MM.1S (cell line): Measurements from ENCODE around the gene MICAL2.

Experiments
- DNase-seq: peaks from one replicate; pipeline ENCODE4 v3.0.0-alpha.2; 2015
- H2AFZ ChIP-seq: fragments of 300-600 bp; sonication (generic); 2 replicates; pipeline ENCODE4 v1.6.0; 2016; ENCODE audit warnings: antibody characterized with exemption, low read length
- H3F3A ChIP-seq: fragments of 300-600 bp; sonication (generic); 2 replicates; pipeline ENCODE4 v1.6.1; 2016; ENCODE audit warnings: mild to moderate bottlenecking, antibody characterized with exemption, low read length, moderate library complexity, mixed read lengths; ENCODE audit not compliant: insufficient read depth
- H3K27ac ChIP-seq: fragments of 300-600 bp; sonication (generic); 2 replicates; pipeline ENCODE4 v1.5.1; 2016; ENCODE audit warnings: mild to moderate bottlenecking, low read length
- H3K27me3 ChIP-seq: fragments of 300-600 bp; sonication (generic); replicated peaks from 2 replicates; pipeline ENCODE4 v1.6.0; 2016; ENCODE audit warnings: low read length; ENCODE audit not compliant: insufficient read depth
- H3K36me3 ChIP-seq: fragments of 300-600 bp; sonication (generic); replicated peaks from 2 replicates; pipeline ENCODE4 v1.6.1; 2016; ENCODE audit warnings: mild to moderate bottlenecking, low read length, mixed read lengths; ENCODE audit not compliant: insufficient read depth
- H3K4me1 ChIP-seq: fragments of 300-600 bp; sonication (generic); 2 replicates; pipeline ENCODE4 v1.6.1; 2016; ENCODE audit warnings: low read length, mixed read lengths
- H3K4me2 ChIP-seq: fragments of 300-600 bp; sonication (generic); 2 replicates; pipeline ENCODE4 v1.6.0; 2016; ENCODE audit warnings: low read depth, low read length
- H3K4me3 ChIP-seq: fragments of 300-600 bp; sonication (generic); 2 replicates; pipeline ENCODE4 v1.5.1; 2016; ENCODE audit warnings: low read length, mixed read lengths
- H3K79me2 ChIP-seq: fragments of 300-600 bp; sonication (generic); 2 replicates; pipeline ENCODE4 v1.6.1; 2016; ENCODE audit warnings: mixed run types, low read length, mixed read lengths
- H3K9ac ChIP-seq: fragments of 300-600 bp; sonication (generic); 2 replicates; pipeline ENCODE4 v1.6.1; 2016; ENCODE audit warnings: low read length, mixed read lengths
- H3K9me2 ChIP-seq: fragments of 300-600 bp; sonication (generic); replicated peaks from 2 replicates; pipeline ENCODE4 v1.6.1; 2016; ENCODE audit warnings: mild to moderate bottlenecking, low read length, mixed read lengths; ENCODE audit not compliant: insufficient read depth
- H3K9me3 ChIP-seq: fragments of 300-600 bp; sonication (generic); replicated peaks from 2 replicates; pipeline ENCODE4 v1.6.1; 2016; ENCODE audit warnings: mild to moderate bottlenecking, low read length, mixed read lengths; ENCODE audit not compliant: insufficient read depth
- H4K20me1 ChIP-seq: fragments of 300-600 bp; sonication (generic); 2 replicates; pipeline ENCODE4 v1.6.1; 2016; ENCODE audit warnings: mild to moderate bottlenecking, low read length, moderate library complexity, mixed read lengths; ENCODE audit not compliant: insufficient read depth
- EZH2 ChIP-seq: fragments of 300-600 bp; sonication (generic); optimal IDR thresholded peaks from 2 replicates; pipeline ENCODE3; 2017; ENCODE audit warnings: low read depth, mild to moderate bottlenecking, antibody characterized with exemption, low read length, mixed read lengths
- EZH2phosphoT487 ChIP-seq: fragments of 300-600 bp; sonication (generic); IDR thresholded peaks from 2 replicates; pipeline ENCODE4 v1.6.1; 2018; ENCODE audit warnings: antibody characterized with exemption, low read length
- TF ChIP-seq, protein P1 (sequence below): fragments of 300-600 bp; sonication (generic); IDR thresholded peaks from 2 replicates; pipeline ENCODE4 v1.5.1; 2016; ENCODE audit warnings: antibody characterized with exemption, low read length, mixed read lengths

Gene MICAL2

DNA sequence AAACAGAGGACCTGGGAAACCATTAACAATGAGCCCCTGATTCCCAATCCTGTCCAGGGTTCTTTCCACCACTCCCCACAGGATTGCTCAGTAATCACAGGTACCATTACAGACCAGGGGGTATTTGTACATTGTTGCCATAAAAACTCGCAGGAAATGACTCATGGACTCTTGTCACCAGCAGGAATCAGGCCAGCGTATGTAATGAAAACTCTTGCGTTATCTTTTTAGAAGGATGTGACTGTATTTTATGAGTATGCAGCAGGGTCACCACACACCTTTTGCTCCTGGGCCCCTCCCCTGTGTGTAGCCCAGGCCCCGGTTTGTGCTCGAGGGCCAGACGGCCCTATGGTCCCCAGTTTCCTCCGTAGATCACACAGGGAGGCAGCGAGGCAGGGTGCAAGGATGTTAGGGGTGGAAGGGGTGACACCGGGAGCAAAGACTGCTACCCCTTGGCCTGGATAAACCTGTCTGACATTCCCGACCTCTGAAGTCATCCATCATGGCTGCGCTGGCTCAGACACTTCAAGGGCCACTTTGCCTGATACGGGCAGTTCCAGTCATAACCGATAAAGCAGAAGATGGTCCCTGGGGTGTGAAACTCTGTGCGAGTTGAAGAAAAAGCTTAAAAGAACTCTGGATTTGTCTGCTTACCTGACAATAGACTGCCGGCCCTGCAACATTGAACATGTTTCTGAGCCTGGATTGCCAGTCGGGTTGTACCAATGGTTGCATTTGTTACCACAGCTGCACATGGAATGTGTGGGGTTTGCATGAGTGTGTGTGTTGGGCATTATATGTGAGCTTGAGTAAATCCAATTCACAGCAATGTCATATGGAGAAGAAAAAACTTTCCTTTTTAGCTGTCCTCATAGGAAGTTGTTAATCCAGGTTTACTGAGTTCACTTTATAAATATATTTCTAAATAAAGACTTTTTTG is 56.9 kb downstream of the MICAL2 start:
- Histone ChIP-seq H3K4me3 (no peak overlapping the region), H2AFZ (no peak overlapping the region), H3K9me2 (no peaks in the 10 kb centered on the region), H3K36me3 (no peaks in the 10 kb centered on the region), H3K4me1 (peaks cover 12% of the 10 kb centered on the region), H3K9me3 (no peaks in the 10 kb centered on the region), H4K20me1 (no peaks in the 10 kb centered on the region), H3K4me2 (no peak overlapping the region), H3K27me3 (no peaks in the 10 kb centered on the region), H3K9ac (no peak overlapping the region), H3K27ac (no peak overlapping the region), H3F3A (no peaks in the 10 kb centered on the region), H3K79me2 (no peaks in the 10 kb centered on the region)
- TF ChIP-seq, protein P1, sequence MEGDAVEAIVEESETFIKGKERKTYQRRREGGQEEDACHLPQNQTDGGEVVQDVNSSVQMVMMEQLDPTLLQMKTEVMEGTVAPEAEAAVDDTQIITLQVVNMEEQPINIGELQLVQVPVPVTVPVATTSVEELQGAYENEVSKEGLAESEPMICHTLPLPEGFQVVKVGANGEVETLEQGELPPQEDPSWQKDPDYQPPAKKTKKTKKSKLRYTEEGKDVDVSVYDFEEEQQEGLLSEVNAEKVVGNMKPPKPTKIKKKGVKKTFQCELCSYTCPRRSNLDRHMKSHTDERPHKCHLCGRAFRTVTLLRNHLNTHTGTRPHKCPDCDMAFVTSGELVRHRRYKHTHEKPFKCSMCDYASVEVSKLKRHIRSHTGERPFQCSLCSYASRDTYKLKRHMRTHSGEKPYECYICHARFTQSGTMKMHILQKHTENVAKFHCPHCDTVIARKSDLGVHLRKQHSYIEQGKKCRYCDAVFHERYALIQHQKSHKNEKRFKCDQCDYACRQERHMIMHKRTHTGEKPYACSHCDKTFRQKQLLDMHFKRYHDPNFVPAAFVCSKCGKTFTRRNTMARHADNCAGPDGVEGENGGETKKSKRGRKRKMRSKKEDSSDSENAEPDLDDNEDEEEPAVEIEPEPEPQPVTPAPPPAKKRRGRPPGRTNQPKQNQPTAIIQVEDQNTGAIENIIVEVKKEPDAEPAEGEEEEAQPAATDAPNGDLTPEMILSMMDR, result no peak
- no peak for TF ChIP-seq EZH2phosphoT487
- TF ChIP-seq EZH2, result no peak
- no peak for DNase-seq

DNA sequence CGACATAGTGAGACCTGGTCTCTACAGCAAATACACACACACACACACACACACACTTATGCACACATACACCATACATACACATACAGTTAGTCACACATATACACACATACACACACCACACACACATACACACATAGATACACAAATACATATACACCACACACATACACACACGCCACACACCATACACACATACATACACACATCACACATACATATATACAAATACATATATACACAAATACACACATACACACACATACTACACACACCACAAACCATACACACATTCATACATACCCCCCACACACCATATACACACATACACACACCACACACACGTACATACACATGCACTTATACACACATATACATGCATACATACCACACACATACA is 57.7 kb downstream of the MICAL2 start:
- Histone ChIP-seq H2AFZ (no peak overlapping the region), H3K4me3 (no peak overlapping the region), H3F3A (0 out of 2 replicates have a peak, but pooled peaks cover 1% of the 10 kb centered on the region), H4K20me1 (no peaks in the 10 kb centered on the region), H3K4me1 (peaks cover 12% of the 10 kb centered on the region), H3K9ac (no peak overlapping the region), H3K9me3 (no peaks in the 10 kb centered on the region), H3K27me3 (no peaks in the 10 kb centered on the region), H3K27ac (no peak overlapping the region), H3K9me2 (no peaks in the 10 kb centered on the region), H3K36me3 (no peaks in the 10 kb centered on the region), H3K4me2 (no peak overlapping the region), H3K79me2 (no peaks in the 10 kb centered on the region)
- no peak for DNase-seq
- TF ChIP-seq, protein P1, result no peak
- TF ChIP-seq EZH2 (no peak), EZH2phosphoT487 (no peak)

DNA sequence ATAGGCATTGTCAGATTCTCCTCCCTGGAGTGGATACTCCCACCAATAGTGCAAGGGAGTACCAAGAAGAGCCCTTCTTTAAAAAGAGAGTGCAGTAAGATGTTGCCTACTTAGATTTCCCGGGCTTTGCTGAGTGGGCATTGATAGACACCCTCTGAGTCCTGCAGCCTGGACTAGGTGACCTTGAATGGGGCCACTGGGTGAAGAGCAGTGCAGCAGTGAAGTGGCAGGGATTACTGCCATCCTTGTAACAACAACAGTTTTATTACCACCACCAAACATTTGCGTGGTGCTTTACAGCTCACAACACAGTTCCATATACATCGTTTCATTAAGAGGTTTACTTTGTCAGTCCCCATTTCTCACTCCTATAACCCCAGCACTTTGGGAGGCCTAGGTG is 59.4 kb downstream of the MICAL2 start:
- H3K4me1 ChIP-seq, result peaks cover 12% of the 10 kb centered on the region
- H3K27me3 ChIP-seq, result no peaks in the 10 kb centered on the region
- no peaks in the 10 kb centered on the region for H4K20me1 ChIP-seq
- no peaks in the 10 kb centered on the region for H3K9me3 ChIP-seq
- no peaks in the 10 kb centered on the region for H3K79me2 ChIP-seq
- H2AFZ ChIP-seq, result no peak overlapping the region
- no peak for DNase-seq
- no peak overlapping the region for H3K4me3 ChIP-seq
- no peak overlapping the region for H3K4me2 ChIP-seq
- no peak overlapping the region for H3K9ac ChIP-seq
- peaks cover 16% of the 10 kb centered on the region; the same call in 1 of the 2 replicates for H3F3A ChIP-seq
- H3K36me3 ChIP-seq, result no peaks in the 10 kb centered on the region
- no peak for TF ChIP-seq EZH2
- TF ChIP-seq EZH2phosphoT487, result no peak
- TF ChIP-seq, protein P1, result no peak
- H3K27ac ChIP-seq, result no peak overlapping the region
- no peaks in the 10 kb centered on the region for H3K9me2 ChIP-seq
